ENCODE results near the gene PKNOX2. TPM values are rescaled to one million over a fixed set of nuclear protein-coding genes. Genes with fewer than 3 reads are reported as not detected.

The PKNOX2 gene
- total and polyA plus RNA-seq, 9 donors, result 10.6 to 42.3 (median 30.0) TPM

DNA sequence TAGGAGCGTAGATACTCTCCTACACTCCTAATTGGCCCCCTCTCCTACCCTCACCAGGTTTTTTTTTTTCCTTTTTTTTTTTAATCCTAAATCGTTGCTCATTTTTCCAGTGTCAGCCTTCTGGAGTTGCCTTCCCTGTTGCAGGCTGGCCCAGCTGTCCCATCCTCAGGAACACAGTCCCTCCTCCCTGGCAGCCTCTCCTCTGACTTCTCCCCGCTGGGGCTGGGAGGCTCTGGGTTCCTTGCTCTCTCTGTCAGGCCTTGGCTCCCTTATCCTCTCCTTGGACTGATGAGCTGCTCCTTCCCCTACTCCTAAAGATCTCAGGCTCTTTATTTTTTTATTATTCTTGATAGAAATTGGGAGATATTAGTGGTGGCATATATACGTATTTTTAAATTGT is 62.2 kb downstream of the PKNOX2 start:
- intact Hi-C loops (cut with DNase I), result loop anchor here in 1 of 4 donors (10.0 kb wide), 1 partner anchor 118 kb away; no protein-coding TSS in a partner anchor
- DNase-seq, result no peak
- H3K27ac ChIP-seq, result no peak overlapping the region
- H3K4me1 ChIP-seq (ENCODE audit: insufficient read depth), result peaks cover 9% of the 10 kb centered on the region
- no peaks in the 10 kb centered on the region for H3K9me3 ChIP-seq
- TF ChIP-seq EP300 (IDR thresholded peaks at IDR 0.05) (no peak), POLR2A (IDR thresholded peaks at IDR 0.05) (no peak)
- TF ChIP-seq, protein P1, sequence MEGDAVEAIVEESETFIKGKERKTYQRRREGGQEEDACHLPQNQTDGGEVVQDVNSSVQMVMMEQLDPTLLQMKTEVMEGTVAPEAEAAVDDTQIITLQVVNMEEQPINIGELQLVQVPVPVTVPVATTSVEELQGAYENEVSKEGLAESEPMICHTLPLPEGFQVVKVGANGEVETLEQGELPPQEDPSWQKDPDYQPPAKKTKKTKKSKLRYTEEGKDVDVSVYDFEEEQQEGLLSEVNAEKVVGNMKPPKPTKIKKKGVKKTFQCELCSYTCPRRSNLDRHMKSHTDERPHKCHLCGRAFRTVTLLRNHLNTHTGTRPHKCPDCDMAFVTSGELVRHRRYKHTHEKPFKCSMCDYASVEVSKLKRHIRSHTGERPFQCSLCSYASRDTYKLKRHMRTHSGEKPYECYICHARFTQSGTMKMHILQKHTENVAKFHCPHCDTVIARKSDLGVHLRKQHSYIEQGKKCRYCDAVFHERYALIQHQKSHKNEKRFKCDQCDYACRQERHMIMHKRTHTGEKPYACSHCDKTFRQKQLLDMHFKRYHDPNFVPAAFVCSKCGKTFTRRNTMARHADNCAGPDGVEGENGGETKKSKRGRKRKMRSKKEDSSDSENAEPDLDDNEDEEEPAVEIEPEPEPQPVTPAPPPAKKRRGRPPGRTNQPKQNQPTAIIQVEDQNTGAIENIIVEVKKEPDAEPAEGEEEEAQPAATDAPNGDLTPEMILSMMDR (IDR thresholded peaks at IDR 0.05), result no peak
- H3K4me3 ChIP-seq, result no peak overlapping the region
- H3K27me3 ChIP-seq, result no peaks in the 10 kb centered on the region
- no peaks in the 10 kb centered on the region for H3K36me3 ChIP-seq
- WGBS, 3 donors, result 67 to 74% (median 72%) methylated on average over 4 of the region's 4 CpGs

DNA sequence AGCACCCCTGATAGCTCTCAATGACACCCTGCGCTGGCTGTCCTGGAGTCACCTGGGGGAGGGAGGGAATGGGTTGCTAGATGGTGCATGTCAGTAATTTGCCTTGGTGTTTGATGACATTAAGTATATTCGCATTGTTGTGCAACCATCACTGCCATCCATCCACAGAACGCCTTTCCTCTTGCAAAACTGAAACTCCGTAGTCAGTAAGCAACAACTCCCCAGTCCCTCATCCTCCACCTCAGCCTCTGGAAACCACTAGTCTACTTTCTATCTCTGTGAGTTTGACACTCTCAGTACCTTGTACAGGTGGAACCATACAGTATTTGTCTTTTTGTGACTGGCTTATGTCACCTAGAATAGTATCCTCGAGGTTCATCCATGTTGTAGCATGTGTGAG is 62.6 kb downstream of the PKNOX2 start:
- no peaks in the 10 kb centered on the region for H3K9me3 ChIP-seq
- TF ChIP-seq POLR2A (IDR thresholded peaks at IDR 0.05), result no peak
- no peak for TF ChIP-seq EP300 (IDR thresholded peaks at IDR 0.05)
- TF ChIP-seq, protein P1 (IDR thresholded peaks at IDR 0.05), result no peak
- H3K27ac ChIP-seq, result no peak overlapping the region
- H3K36me3 ChIP-seq, result no peaks in the 10 kb centered on the region
- 82 to 96% (median 94%) methylated on average over 5 of the region's 5 CpGs for WGBS, 3 donors
- intact Hi-C loops (cut with DNase I), result loop anchor here in 1 of 4 donors (10.0 kb wide), 1 partner anchor 118 kb away; no protein-coding TSS in a partner anchor
- DNase-seq, result no peak
- H3K4me1 ChIP-seq (ENCODE audit: insufficient read depth), result peaks cover 9% of the 10 kb centered on the region
- no peaks in the 10 kb centered on the region for H3K27me3 ChIP-seq
- no peak overlapping the region for H3K4me3 ChIP-seq

DNA sequence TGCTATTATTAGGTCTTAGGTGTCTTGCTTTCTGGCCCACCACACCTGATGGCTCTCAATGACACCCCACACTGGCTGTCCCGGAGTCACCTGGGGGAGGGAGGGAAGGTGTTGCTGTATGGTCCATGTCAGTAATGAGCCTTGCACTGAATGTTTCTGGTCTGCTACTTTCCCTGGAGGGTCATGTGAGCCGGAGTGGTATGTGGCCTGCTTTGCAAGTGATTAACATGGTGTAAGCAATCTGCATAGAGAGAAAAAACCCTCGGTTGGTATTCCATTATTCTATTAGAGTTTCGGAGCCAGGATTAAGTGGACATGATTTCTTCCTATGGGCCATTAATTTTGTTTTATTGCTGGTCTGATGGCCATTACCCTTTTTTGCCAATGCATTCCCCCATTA is 63.9 kb downstream of the PKNOX2 start:
- Histone ChIP-seq H3K27me3 (no peaks in the 10 kb centered on the region), H3K36me3 (no peaks in the 10 kb centered on the region), H3K27ac (no peak overlapping the region), H3K9me3 (no peaks in the 10 kb centered on the region), H3K4me1 (ENCODE audit: insufficient read depth) (peaks cover 9% of the 10 kb centered on the region), H3K4me3 (no peak overlapping the region)
- 68 to 85% (median 70%) methylated on average over 4 of the region's 4 CpGs for WGBS, 3 donors
- TF ChIP-seq POLR2A (IDR thresholded peaks at IDR 0.05) (no peak), EP300 (IDR thresholded peaks at IDR 0.05) (no peak)
- TF ChIP-seq, protein P1 (IDR thresholded peaks at IDR 0.05), result no peak
- no peak for DNase-seq
- intact Hi-C loops (cut with DNase I), result loop anchor here in 1 of 4 donors (10.0 kb wide), 1 partner anchor 116 kb away; no protein-coding TSS in a partner anchor

DNA sequence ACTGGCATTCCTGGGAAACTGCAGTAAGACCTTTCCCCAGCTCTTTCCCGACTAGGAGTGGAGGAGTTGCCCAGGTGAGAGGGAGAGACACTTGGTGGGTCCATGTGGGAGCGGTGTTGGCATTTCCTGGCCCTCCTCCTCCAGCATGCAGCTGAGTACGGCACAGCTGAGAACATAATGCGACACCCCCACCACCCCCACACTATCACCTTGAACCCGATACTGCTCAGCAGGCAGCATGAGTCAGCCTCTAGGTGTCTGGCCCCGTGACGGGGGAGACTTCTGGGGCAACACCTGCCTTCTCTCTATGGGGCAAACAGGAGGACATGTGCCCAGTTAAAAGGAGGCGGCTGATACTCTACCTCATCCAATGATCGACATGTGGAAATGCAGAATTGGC is 64.4 kb downstream of the PKNOX2 start:
- WGBS, 3 donors, result 82 to 88% (median 86%) methylated on average over 9 of the region's 9 CpGs

More for the DNA sequence above, 64.4 kb downstream of the PKNOX2 start:
- Histone ChIP-seq H3K9me3 (no peaks in the 10 kb centered on the region), H3K36me3 (no peaks in the 10 kb centered on the region), H3K27me3 (no peaks in the 10 kb centered on the region), H3K27ac (no peak overlapping the region), H3K4me3 (no peak overlapping the region), H3K4me1 (ENCODE audit: insufficient read depth) (peaks cover 4% of the 10 kb centered on the region)
- TF ChIP-seq EP300 (IDR thresholded peaks at IDR 0.05) (no peak), POLR2A (IDR thresholded peaks at IDR 0.05) (no peak)
- TF ChIP-seq, protein P1 (IDR thresholded peaks at IDR 0.05), result no peak
- intact Hi-C loops (cut with DNase I), result loop anchor here in 1 of 4 donors (10.0 kb wide), 1 partner anchor 116 kb away; no protein-coding TSS in a partner anchor
- DNase-seq, result no peak

Measured in ovary (tissue), 9 donors.